Panc1 (cell line): ENCODE data around the gene LYST. TPM values are rescaled to one million over a fixed set of nuclear protein-coding genes. Genes with fewer than 3 reads are reported as not detected.

Source experiments
- ATAC-seq: fragments of 200-7000 bp; cut with Tn5 transposase; 2 replicates; pipeline ENCODE4 v1.9.1; 2020; ENCODE audit warnings: mild to moderate bottlenecking, moderate library complexity
- BruUV-seq: library from RNA; stranded (reverse); fragments of 400-500 nt; replicated peaks from 2 replicates; lab custom pipeline; 2021; lab: Mats Ljungman, UMichigan
- CTCF ChIA-PET: fragments of 300-600 bp; sonication (Branson Sonifier 250); formaldehyde crosslinking; loops from one replicate; lab custom pipeline; 2022; ENCODE audit warnings: antibody characterized with exemption; lab: Charles Lee
- POLR2A ChIA-PET: fragments of 300-600 bp; sonication (Branson Sonifier 250); formaldehyde crosslinking; loops from one replicate; lab custom pipeline; 2022; ENCODE audit warnings: antibody characterized with exemption; lab: Charles Lee
- DNase-seq: peaks from one replicate; pipeline ENCODE4 v3.0.0-alpha.2; 2010; ENCODE audit warnings: low read depth, low spot score
- H3K27ac ChIP-seq: 2 replicates; pipeline ENCODE4 v1.5.1; 2011; ENCODE audit warnings: mild to moderate bottlenecking, low read length, inconsistent platforms
- H3K27me3 ChIP-seq: fragments of 200-500 bp; sonication (Bioruptor generic); 2 replicates; pipeline ENCODE4 v1.6.0; 2014; ENCODE audit warnings: low read length, inconsistent platforms; ENCODE audit not compliant: control insufficient read depth, insufficient read depth
- H3K36me3 ChIP-seq: fragments of 200-500 bp; sonication (Bioruptor generic); 2 replicates; pipeline ENCODE4 v1.5.1; 2014; ENCODE audit warnings: inconsistent platforms, mild to moderate bottlenecking, low read length, moderate library complexity; ENCODE audit not compliant: control insufficient read depth, insufficient read depth
- H3K4me1 ChIP-seq: 2 replicates; pipeline ENCODE4 v1.5.1; 2011; ENCODE audit warnings: inconsistent platforms, mild to moderate bottlenecking, low read length, moderate library complexity; ENCODE audit not compliant: control insufficient read depth, insufficient read depth
- H3K4me3 ChIP-seq, 2 experiments: 2 replicates each; pipeline ENCODE4 v1.5.1; 2011 to 2012; ENCODE audit warnings: low read depth in 2 of 2, low read length in 2 of 2, mild to moderate bottlenecking in 2 of 2, inconsistent platforms in 1 of 2, moderate library complexity in 1 of 2
- H3K9me3 ChIP-seq: fragments of 200-500 bp; sonication (Bioruptor generic); 2 replicates; pipeline ENCODE4 v1.5.1; 2014; ENCODE audit warnings: low read depth, mild to moderate bottlenecking, inconsistent platforms, low read length, moderate library complexity; ENCODE audit not compliant: control insufficient read depth, insufficient read depth
- POLR2AphosphoS5 ChIP-seq: IDR thresholded peaks from 2 replicates; pipeline ENCODE4 v1.6.1; 2012; ENCODE audit warnings: mild to moderate bottlenecking, low read depth, low read length, moderate library complexity
- REST ChIP-seq, 2 experiments: IDR thresholded peaks; 2 replicates each; pipeline ENCODE4 v1.6.1; 2011 to 2012; ENCODE audit warnings: low read depth in 2 of 2, control low read depth in 1 of 2, low read length in 1 of 2, mild to moderate bottlenecking in 1 of 2, moderate library complexity in 1 of 2; ENCODE audit not compliant: insufficient read depth in 1 of 2
- SIN3A ChIP-seq: IDR thresholded peaks from 2 replicates; pipeline ENCODE4 v1.6.1; 2012; ENCODE audit warnings: low read depth, mild to moderate bottlenecking, low read length, moderate library complexity, borderline replicate concordance; ENCODE audit not compliant: insufficient read depth
- TCF7L2 ChIP-seq: IDR thresholded peaks from 2 replicates; pipeline ENCODE4 v1.6.1; 2011; ENCODE audit warnings: mild to moderate bottlenecking, low read depth, low read length, inconsistent platforms
- in situ Hi-C: cut with HindIII; loops from 2 replicates; pipeline ENCODE4 v1.10.0; 2016; ENCODE audit warnings: low sequenced_read_pairs, low pct_unique_long_range_greater_than_20kb
- intact Hi-C: fragments of 100-400 bp; cut with micrococcal nuclease; formaldehyde crosslinking; loops from one replicate; pipeline ENCODE4 v1.10.0; 2022; ENCODE audit not compliant: unreplicated experiment
- total RNA-seq: library from RNA; stranded (reverse); gene quantifications from one replicate; pipeline ENCODE4 v1.2.1, GENCODE V29; 2021; ENCODE audit not compliant: unreplicated experiment
- TF ChIP-seq, protein P1 (sequence below): fragments of 450-650 bp; IDR thresholded peaks from 2 replicates; pipeline ENCODE4 v1.5.1; 2017; ENCODE audit warnings: mild to moderate bottlenecking

The LYST gene
- total RNA-seq, 1 experiment from 2014 or later: 75.2 TPM

DNA sequence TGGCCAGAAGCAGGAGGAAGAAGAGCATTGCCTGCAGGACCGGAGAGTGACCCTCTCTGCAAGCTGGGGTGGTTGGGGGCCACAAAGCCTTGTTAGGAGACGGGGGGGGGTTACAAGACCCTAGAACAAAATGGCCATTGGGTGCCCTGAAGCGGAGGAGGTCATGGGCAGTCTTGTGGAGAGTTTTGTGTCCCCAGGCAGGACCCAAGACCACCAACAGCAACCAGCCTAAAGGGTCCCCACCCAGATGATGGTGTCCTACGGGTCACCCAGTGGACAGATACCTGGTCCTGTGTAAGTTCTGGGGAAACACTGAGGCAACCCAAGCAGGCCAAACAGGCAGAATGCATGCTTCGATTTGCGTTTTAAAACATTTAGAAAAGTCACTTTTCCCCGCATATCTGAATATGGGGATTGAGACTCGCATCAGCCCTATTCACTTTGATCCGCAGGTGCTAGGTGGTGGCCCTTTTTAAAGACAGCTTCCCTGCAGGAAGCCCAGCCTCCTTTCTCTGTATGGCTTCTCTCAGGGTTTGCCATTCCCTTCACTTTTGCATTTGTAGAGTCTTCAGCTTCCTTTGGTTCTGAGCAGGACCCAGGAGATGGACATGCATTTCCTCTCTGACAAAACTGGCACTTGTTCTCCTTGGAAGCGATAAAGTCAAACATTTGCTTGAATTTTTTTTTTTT lies 238.2 kb downstream of the LYST start:
- TF ChIP-seq SIN3A (no peak), TCF7L2 (no peak), POLR2AphosphoS5 (no peak), REST (IDR thresholded peaks at IDR 0.05; ENCODE audit: insufficient read depth in 1 of 2, low read depth in 2 of 2, low read length in 1 of 2) (no peak)
- TF ChIP-seq, protein P1, sequence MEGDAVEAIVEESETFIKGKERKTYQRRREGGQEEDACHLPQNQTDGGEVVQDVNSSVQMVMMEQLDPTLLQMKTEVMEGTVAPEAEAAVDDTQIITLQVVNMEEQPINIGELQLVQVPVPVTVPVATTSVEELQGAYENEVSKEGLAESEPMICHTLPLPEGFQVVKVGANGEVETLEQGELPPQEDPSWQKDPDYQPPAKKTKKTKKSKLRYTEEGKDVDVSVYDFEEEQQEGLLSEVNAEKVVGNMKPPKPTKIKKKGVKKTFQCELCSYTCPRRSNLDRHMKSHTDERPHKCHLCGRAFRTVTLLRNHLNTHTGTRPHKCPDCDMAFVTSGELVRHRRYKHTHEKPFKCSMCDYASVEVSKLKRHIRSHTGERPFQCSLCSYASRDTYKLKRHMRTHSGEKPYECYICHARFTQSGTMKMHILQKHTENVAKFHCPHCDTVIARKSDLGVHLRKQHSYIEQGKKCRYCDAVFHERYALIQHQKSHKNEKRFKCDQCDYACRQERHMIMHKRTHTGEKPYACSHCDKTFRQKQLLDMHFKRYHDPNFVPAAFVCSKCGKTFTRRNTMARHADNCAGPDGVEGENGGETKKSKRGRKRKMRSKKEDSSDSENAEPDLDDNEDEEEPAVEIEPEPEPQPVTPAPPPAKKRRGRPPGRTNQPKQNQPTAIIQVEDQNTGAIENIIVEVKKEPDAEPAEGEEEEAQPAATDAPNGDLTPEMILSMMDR: no peak
- DNase-seq: no peak
- Histone ChIP-seq H3K4me3 (no peak overlapping the region), H3K27me3 (no peaks in the 10 kb centered on the region), H3K36me3 (no peaks in the 10 kb centered on the region), H3K27ac (no peak overlapping the region), H3K9me3 (no peaks in the 10 kb centered on the region), H3K4me1 (no peaks in the 10 kb centered on the region)
- POLR2A ChIA-PET: no interaction called here
- intact Hi-C loops (no loop called here), in situ Hi-C loops (no loop called here)
- CTCF ChIA-PET: interaction anchor here (0.7 kb wide), 1 partner anchor 498 kb away, joined by 7 read pairs; no protein-coding TSS in a partner anchor
- no peak for ATAC-seq
- BruUV-seq: no TSS peak

DNA sequence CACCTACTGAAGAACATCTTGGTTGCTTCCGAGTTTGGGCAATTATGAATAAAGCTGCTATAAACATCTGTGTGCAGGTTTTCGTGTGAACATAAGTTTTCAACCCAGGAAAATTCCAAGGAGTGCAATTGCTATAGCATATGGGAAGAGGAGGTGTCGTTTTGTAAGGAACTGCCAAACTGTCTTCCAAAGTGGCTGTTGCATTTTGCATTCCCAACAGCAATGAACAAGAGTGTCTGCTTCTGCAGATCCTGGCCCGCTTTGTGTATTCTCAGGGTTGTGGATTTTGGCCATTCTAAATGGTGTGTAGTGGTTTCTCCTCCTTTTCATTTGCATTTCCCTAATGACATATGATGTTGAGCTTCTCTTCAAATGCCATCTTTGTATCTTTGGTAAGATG lies 240.9 kb downstream of the LYST start:
- no peaks in the 10 kb centered on the region for H3K9me3 ChIP-seq
- no peaks in the 10 kb centered on the region for H3K4me1 ChIP-seq
- no peak overlapping the region for H3K4me3 ChIP-seq
- ChIA-PET POLR2A (interaction anchor here (0.6 to 0.7 kb wide), 2 partner anchors 32 to 334 kb away, joined by 3 to 5 read pairs; no protein-coding TSS in a partner anchor), CTCF (no interaction called here)
- H3K27me3 ChIP-seq: no peaks in the 10 kb centered on the region
- intact Hi-C loops (no loop called here), in situ Hi-C loops (no loop called here)
- no peaks in the 10 kb centered on the region for H3K36me3 ChIP-seq
- ATAC-seq (no peak), DNase-seq (no peak)
- TF ChIP-seq SIN3A: no peak
- no peak for TF ChIP-seq REST (IDR thresholded peaks at IDR 0.05; ENCODE audit: insufficient read depth in 1 of 2, low read depth in 2 of 2, low read length in 1 of 2)
- TF ChIP-seq, protein P1: no peak
- no peak overlapping the region for H3K27ac ChIP-seq
- BruUV-seq: no TSS peak
